ENCODE measurements around the gene KCNS3.

DNA sequence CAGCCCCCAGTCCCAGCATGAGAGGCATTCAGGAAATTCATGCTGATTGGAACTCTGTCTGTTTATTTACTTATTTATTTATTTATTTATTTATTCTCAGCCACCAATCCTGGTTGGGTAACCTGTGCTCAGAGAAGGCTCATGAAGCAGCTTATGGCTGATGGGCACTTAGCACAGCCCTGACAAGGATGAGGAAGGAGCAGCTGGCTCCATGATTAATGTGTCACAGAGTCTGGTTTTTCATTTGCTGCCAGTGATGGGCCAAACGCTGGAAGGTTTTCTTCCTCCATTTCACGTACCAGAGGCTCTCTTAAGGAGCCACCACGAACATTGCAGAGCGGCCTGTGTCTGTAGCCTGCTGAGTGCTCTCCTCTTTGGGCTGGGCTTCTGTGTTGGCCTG, 28.3 kb upstream of the KCNS3 start:
- TF ChIP-seq, protein P1, sequence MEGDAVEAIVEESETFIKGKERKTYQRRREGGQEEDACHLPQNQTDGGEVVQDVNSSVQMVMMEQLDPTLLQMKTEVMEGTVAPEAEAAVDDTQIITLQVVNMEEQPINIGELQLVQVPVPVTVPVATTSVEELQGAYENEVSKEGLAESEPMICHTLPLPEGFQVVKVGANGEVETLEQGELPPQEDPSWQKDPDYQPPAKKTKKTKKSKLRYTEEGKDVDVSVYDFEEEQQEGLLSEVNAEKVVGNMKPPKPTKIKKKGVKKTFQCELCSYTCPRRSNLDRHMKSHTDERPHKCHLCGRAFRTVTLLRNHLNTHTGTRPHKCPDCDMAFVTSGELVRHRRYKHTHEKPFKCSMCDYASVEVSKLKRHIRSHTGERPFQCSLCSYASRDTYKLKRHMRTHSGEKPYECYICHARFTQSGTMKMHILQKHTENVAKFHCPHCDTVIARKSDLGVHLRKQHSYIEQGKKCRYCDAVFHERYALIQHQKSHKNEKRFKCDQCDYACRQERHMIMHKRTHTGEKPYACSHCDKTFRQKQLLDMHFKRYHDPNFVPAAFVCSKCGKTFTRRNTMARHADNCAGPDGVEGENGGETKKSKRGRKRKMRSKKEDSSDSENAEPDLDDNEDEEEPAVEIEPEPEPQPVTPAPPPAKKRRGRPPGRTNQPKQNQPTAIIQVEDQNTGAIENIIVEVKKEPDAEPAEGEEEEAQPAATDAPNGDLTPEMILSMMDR (IDR thresholded peaks at IDR 0.05): no peak
- TF ChIP-seq POLR2A (IDR thresholded peaks at IDR 0.05): no peak

Data from adrenal gland (tissue), 5 donors.